Naive thymus-derived CD4-positive, alpha-beta T cell (primary cell): ENCODE results near the gene PCED1B. TPM values are rescaled to one million over a fixed set of nuclear protein-coding genes. Genes with fewer than 3 reads are reported as not detected.

Experiments
- ATAC-seq: fragments of 150-1000 bp; cut with Tn5 transposase; 2 replicates; pipeline ENCODE4 v1.10.0; 2021; ENCODE audit warnings: mild to moderate bottlenecking, moderate library complexity
- CTCF ChIA-PET: fragments of 350-600 bp; sonication (Branson Sonifier 250); formaldehyde crosslinking; loops from one replicate; lab custom pipeline; 2021; ENCODE audit warnings: antibody characterized with exemption; lab: Charles Lee
- POLR2A ChIA-PET: fragments of 350-600 bp; sonication (Branson Sonifier 250); formaldehyde crosslinking; loops from one replicate; lab custom pipeline; 2021; ENCODE audit warnings: antibody characterized with exemption, inconsistent platforms; lab: Charles Lee
- DNase-seq, 9 donors: peaks; one replicate each; pipeline versions ENCODE4 v3.0.0 to v3.0.0-alpha.2; 2020 to 2022; ENCODE audit warnings: mixed read lengths in 1 of 9
- H3K27ac ChIP-seq: one replicate; pipeline ENCODE4 v1.7.0; 2013; ENCODE audit warnings: mild to moderate bottlenecking, low read depth, low read length, moderate library complexity
- H3K27me3 ChIP-seq, 2 donors: one replicate each; pipeline ENCODE4 v1.7.0; 2013; ENCODE audit warnings: low read length in 2 of 2, mild to moderate bottlenecking in 2 of 2, moderate library complexity in 2 of 2; ENCODE audit not compliant: control insufficient read depth in 2 of 2, insufficient read depth in 2 of 2
- H3K36me3 ChIP-seq, 3 experiments: 1 replicate in 2 of 3; 2 replicates in 1 of 3; pipeline ENCODE4 v1.7.0; 2013; ENCODE audit warnings: low read length in 3 of 3, mild to moderate bottlenecking in 3 of 3, moderate library complexity in 1 of 3; ENCODE audit not compliant: insufficient read depth in 3 of 3, control insufficient read depth in 2 of 3
- H3K4me1 ChIP-seq, 2 donors: one replicate each; pipeline ENCODE4 v1.7.0; 2013; ENCODE audit warnings: low read length in 2 of 2, mild to moderate bottlenecking in 2 of 2, moderate library complexity in 1 of 2; ENCODE audit not compliant: control insufficient read depth in 2 of 2, insufficient read depth in 2 of 2
- H3K4me3 ChIP-seq: 2 replicates; pipeline ENCODE4 v1.7.0; 2013; ENCODE audit warnings: mild to moderate bottlenecking, low read length
- H3K9me3 ChIP-seq, 3 experiments: 1 replicate in 2 of 3; 2 replicates in 1 of 3; pipeline ENCODE4 v1.7.0; 2013; ENCODE audit warnings: low read length in 3 of 3; ENCODE audit not compliant: control insufficient read depth in 2 of 3
- H3K27ac Mint-ChIP-seq, 9 donors: one replicate each; pipeline ENCODE4 v1.8.0; 2020 to 2022; ENCODE audit warnings: mixed read lengths in 9 of 9, mild to moderate bottlenecking in 8 of 9, moderate library complexity in 5 of 9, inconsistent platforms in 2 of 9
- H3K27me3 Mint-ChIP-seq, 5 donors: one replicate each; pipeline ENCODE4 v1.8.0; 2021 to 2022; ENCODE audit warnings: mixed read lengths in 5 of 5, mild to moderate bottlenecking in 1 of 5
- H3K36me3 Mint-ChIP-seq, 5 donors: one replicate each; pipeline ENCODE4 v1.8.0; 2020 to 2022; ENCODE audit warnings: mixed read lengths in 5 of 5, mild to moderate bottlenecking in 3 of 5, inconsistent platforms in 1 of 5
- H3K4me1 Mint-ChIP-seq, 7 donors: one replicate each; pipeline ENCODE4 v1.8.0; 2020 to 2022; ENCODE audit warnings: mixed read lengths in 7 of 7, mild to moderate bottlenecking in 3 of 7, inconsistent platforms in 1 of 7
- H3K4me3 Mint-ChIP-seq, 10 donors: one replicate each; pipeline ENCODE4 v1.8.0; 2020 to 2022; ENCODE audit warnings: mild to moderate bottlenecking in 10 of 10, mixed read lengths in 10 of 10, moderate library complexity in 6 of 10, inconsistent platforms in 2 of 10
- H3K9me3 Mint-ChIP-seq, 11 donors: one replicate each; pipeline ENCODE4 v1.8.0; 2020 to 2022; ENCODE audit warnings: mixed read lengths in 11 of 11, mild to moderate bottlenecking in 4 of 11, inconsistent platforms in 1 of 11, moderate library complexity in 1 of 11
- intact Hi-C, 2 donors: fragments of 100-400 bp; cut with micrococcal nuclease; formaldehyde crosslinking; loops; one replicate each; pipeline ENCODE4 v1.15.1; 2023
- polyA plus RNA-seq, 2 donors: library from polyadenylated mRNA; unstranded; fragments of 300-500 nt; fragmentation: Illumina TruSeq; gene quantifications; one replicate each; pipeline ENCODE4 v1.2.3, GENCODE V29; 2021
- total RNA-seq, 6 experiments: library from RNA in 5 of 6; stranded (reverse) in 5 of 6; gene quantifications; 1 replicate in 5 of 6; 2 replicates in 1 of 6; pipeline ENCODE4 v1.2.3 and lab custom pipeline; 2021 to 2026

The PCED1B gene
- total and polyA plus RNA-seq, 7 experiments from 2014 or later, result 41.4 to 147 (median 94.3) TPM

DNA sequence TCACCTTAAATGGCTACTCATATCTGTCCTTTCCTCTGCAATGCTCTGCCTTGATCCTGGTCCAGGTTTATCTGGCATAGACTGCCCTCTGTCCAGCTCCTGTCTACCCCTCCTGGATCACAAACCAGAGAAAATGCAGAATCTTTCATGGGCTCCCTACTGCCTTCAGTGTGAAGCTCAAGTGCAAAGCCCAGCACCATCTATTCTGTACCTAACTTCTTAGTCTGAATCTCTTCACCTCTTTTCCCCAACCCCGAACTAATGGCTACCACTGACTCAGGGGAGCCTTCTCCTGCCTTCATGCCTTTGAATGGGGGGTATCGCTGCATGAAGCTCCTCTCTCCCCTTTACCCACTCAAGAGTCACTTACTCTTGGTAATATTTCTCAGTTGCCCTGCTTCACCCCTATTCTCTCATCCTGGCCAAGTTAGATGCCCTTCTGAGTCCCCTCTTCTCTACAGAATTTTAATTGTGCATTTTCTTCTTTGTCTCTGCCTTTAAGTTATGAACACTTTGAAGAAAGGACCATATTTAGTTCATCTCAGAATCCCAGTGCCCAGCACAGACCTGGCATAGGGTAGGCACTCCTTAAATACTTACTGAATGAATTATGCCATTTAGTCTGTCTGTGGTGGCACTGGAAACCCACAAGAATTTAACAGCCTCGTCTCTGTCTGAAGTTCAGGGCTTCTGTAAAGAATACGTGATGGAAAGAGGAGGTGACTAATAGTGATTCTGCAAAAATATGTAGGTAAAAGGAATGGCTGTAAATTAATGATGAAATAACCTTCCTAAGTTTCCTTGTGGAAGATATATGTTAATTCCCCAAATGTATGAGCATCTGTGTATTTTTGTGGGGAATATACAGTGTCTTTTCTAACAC is 191.6 kb downstream of the PCED1B start:
- Histone ChIP-seq H3K9me3 (no peaks in the 10 kb centered on the region), H3K27me3 (no peaks in the 10 kb centered on the region), H3K36me3 (no peaks in the 10 kb centered on the region), H3K27ac (no peak overlapping the region), H3K4me1 (peaks cover 8 to 76% of the 10 kb centered on the region in 2 donors), H3K4me3 (no peak overlapping the region)
- DNase-seq (peak in 4 of 9 donors; percentile 18 to 37 (median 27)), ATAC-seq (peak; percentile 57)
- peaks cover 0 to 5% (median 3%) of the 10 kb centered on the region in 11 donors for H3K9me3 Mint-ChIP-seq
- H3K27me3 Mint-ChIP-seq, result no peaks in the 10 kb centered on the region
- H3K36me3 Mint-ChIP-seq, result peaks cover 0 to 12% (median 4%) of the 10 kb centered on the region in 5 donors
- CTCF ChIA-PET, result no interaction called here
- H3K4me3 Mint-ChIP-seq, result peak overlapping the region in 9 of 10 donors; percentile 27 to 80 (median 46)
- peaks cover 47 to 90% (median 84%) of the 10 kb centered on the region in 7 donors for H3K4me1 Mint-ChIP-seq
- POLR2A ChIA-PET, result interaction anchor here (1.1 to 7.7 kb wide), 5 partner anchors 8 to 97 kb away, joined by 3 to 94 read pairs (median 4); no protein-coding TSS in a partner anchor
- peak overlapping the region; percentile 58 to 92 (median 82) for H3K27ac Mint-ChIP-seq
- intact Hi-C loops, result no loop called here

DNA sequence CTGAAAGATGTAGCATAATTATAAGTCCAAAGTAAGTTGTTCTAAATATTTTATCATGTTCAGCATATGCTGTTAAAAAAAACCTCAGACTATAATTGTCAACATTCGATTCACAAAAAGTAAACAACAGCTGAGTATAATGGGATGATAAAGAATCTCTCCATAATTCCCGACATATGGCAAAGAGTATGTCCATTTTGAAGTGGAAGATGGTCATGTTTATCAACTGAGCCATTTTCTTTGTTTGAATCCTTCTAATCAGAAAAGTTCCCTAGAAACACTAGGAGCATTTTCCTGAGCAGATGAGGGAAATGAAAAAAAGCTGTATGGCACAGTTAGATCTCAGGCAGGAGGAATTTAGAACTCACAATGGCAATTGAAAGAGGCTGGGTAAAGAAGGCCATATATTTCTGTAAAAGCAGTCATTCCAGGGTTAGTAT is 192.4 kb downstream of the PCED1B start:
- Mint-ChIP-seq H3K27ac (peak overlapping the region in 8 of 9 donors; percentile 10 to 92 (median 80)), H3K4me3 (peak overlapping the region in 7 of 10 donors; percentile 12 to 80 (median 41)), H3K36me3 (peaks cover 0 to 15% (median 4%) of the 10 kb centered on the region in 5 donors), H3K27me3 (no peaks in the 10 kb centered on the region), H3K4me1 (peaks cover 49 to 95% (median 89%) of the 10 kb centered on the region in 7 donors), H3K9me3 (peaks cover 0 to 5% (median 3%) of the 10 kb centered on the region in 11 donors)
- no peaks in the 10 kb centered on the region for H3K9me3 ChIP-seq
- no peaks in the 10 kb centered on the region for H3K36me3 ChIP-seq
- DNase-seq, result no peak
- POLR2A ChIA-PET, result interaction anchor here (0.5 to 7.7 kb wide), 8 partner anchors 8 to 429 kb away, joined by 3 to 94 read pairs (median 4); no protein-coding TSS in a partner anchor
- intact Hi-C loops, result loop anchor here in 1 of 2 donors (2.0 kb wide), 1 partner anchor 13 kb away; no protein-coding TSS in a partner anchor
- no peak overlapping the region for H3K27ac ChIP-seq
- CTCF ChIA-PET, result interaction anchor here (1.5 kb wide), 2 partner anchors 33 to 126 kb away, joined by 3 to 6 read pairs; no protein-coding TSS in a partner anchor
- H3K4me1 ChIP-seq, result peaks cover 15 to 84% of the 10 kb centered on the region in 2 donors
- no peak for ATAC-seq
- no peaks in the 10 kb centered on the region for H3K27me3 ChIP-seq
- H3K4me3 ChIP-seq, result no peak overlapping the region

DNA sequence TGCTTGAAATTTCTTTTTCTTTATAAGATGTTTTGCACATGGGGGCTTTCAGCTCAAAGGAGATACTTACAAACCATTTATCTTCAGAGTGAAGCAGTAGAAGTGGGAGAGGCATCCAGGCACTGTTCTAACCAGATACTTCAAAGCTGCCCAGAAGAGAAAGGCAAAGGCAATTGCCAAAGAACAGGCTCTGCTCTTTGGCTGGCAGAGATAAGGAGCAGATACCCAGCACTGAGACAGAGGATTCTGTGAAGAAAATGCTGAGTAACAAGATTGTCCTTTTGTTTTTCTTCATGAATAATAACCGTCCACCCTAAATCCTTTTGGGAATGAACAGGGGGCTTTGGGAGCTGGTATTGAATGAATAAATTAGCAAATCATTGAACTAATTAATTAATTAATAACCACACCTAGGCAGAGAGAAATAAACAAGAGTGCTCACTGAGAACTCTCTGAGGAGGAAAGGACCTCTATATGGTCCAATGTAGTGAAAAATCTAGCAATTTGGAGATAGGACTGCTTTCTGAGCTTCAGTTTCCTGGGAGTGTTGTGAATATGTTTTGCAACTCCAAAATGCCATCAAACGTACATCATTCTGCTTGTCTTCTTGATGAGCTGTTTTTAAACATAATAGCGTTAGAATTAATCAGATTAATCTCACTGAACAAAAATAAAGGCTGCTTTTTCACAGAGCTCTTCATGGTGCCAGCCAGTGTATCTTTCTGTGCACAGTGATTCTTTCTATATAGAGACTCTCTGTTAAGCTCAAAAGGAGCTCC is 193.2 kb downstream of the PCED1B start:
- H3K4me1 Mint-ChIP-seq, result peaks cover 57 to 99% (median 97%) of the 10 kb centered on the region in 7 donors
- H3K9me3 Mint-ChIP-seq, result peaks cover 0 to 6% (median 3%) of the 10 kb centered on the region in 11 donors
- H3K36me3 Mint-ChIP-seq, result peaks cover 0 to 19% (median 4%) of the 10 kb centered on the region in 5 donors
- Histone ChIP-seq H3K9me3 (no peaks in the 10 kb centered on the region), H3K27ac (no peak overlapping the region), H3K4me1 (peaks cover 23 to 92% of the 10 kb centered on the region in 2 donors), H3K36me3 (no peaks in the 10 kb centered on the region), H3K4me3 (no peak overlapping the region), H3K27me3 (no peaks in the 10 kb centered on the region)
- CTCF ChIA-PET, result interaction anchor here (0.7 to 1.5 kb wide), 6 partner anchors 12 to 251 kb away, joined by 3 to 6 read pairs (median 3); no protein-coding TSS in a partner anchor
- ATAC-seq (no peak), DNase-seq (no peak)
- POLR2A ChIA-PET, result interaction anchor here (0.6 to 7.7 kb wide), 17 partner anchors 9 to 429 kb away, joined by 3 to 94 read pairs (median 4); no protein-coding TSS in a partner anchor
- H3K4me3 Mint-ChIP-seq, result peak overlapping the region in 5 of 10 donors; percentile 48 to 80 (median 56)
- H3K27me3 Mint-ChIP-seq, result no peaks in the 10 kb centered on the region
- H3K27ac Mint-ChIP-seq, result peak overlapping the region in 8 of 9 donors; percentile 59 to 92 (median 82)
- intact Hi-C loops, result loop anchor here in 1 of 2 donors (2.0 kb wide), 1 partner anchor 14 kb away; no protein-coding TSS in a partner anchor

DNA sequence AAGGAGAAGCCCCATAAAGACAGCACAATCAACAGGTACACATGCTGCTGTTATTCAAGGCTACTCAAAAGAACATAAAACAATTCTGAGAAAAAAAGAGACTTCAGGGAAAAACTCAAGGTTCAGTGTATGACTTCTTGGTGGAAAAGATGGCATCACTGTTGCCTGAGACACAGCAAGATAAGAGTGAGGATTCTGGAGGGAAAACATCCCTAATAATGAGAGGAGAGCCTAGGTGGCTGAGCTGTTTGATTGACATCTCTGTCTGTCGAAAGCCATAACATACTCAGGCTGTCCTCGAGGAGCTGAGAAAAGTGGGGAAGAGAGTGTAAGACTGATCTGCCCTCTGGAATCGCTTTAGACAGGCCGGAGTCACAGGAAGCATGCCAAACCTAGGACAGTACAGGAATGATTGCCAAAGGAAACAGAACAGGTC is 193.8 kb downstream of the PCED1B start:
- ChIA-PET CTCF (interaction anchor here (0.7 to 1.5 kb wide), 6 partner anchors 11 to 251 kb away, joined by 3 to 6 read pairs (median 3); no protein-coding TSS in a partner anchor), POLR2A (interaction anchor here (0.6 to 7.7 kb wide), 13 partner anchors 9 to 127 kb away, joined by 3 to 94 read pairs (median 4); no protein-coding TSS in a partner anchor)
- DNase-seq, result no peak
- Histone ChIP-seq H3K9me3 (no peaks in the 10 kb centered on the region), H3K27me3 (no peaks in the 10 kb centered on the region), H3K27ac (no peak overlapping the region), H3K4me1 (peaks cover 28 to 96% of the 10 kb centered on the region in 2 donors), H3K36me3 (no peaks in the 10 kb centered on the region), H3K4me3 (no peak overlapping the region)
- Mint-ChIP-seq H3K27me3 (no peaks in the 10 kb centered on the region), H3K27ac (peak overlapping the region in 8 of 9 donors; percentile 59 to 92 (median 82)), H3K9me3 (peaks cover 0 to 9% (median 3%) of the 10 kb centered on the region in 11 donors), H3K4me1 (peaks cover 60 to 99% (median 97%) of the 10 kb centered on the region in 7 donors), H3K36me3 (peaks cover 0 to 20% (median 4%) of the 10 kb centered on the region in 5 donors), H3K4me3 (peak overlapping the region in 9 of 10 donors; percentile 0 to 80 (median 49))
- ATAC-seq, result no peak
- intact Hi-C loops, result loop anchor here in 1 of 2 donors (2.0 kb wide), 1 partner anchor 14 kb away; no protein-coding TSS in a partner anchor

DNA sequence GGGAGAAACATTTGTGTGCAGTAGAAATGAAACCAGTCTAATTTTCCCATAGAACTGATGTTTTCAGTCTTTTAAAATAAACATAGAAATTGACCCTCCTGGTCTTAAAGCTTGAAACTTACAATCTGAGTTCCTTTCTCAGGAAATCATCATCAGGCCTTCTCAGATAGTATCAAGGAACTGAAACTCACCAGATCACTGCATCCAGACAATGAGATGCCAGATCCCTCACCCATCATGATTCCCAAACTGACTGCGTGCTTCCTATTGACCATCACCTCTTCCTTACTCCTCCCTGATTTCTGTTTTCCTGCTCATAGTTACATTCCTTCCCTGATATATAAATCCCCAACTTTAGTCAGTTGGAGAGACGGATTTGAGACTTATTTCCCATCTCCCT is 195.3 kb downstream of the PCED1B start:
- ATAC-seq (no peak), DNase-seq (no peak)
- Histone ChIP-seq H3K4me3 (no peak overlapping the region), H3K9me3 (no peaks in the 10 kb centered on the region), H3K4me1 (peaks cover 28 to 89% of the 10 kb centered on the region in 2 donors), H3K27me3 (no peaks in the 10 kb centered on the region), H3K27ac (peak overlapping the region; percentile 69), H3K36me3 (no peaks in the 10 kb centered on the region)
- intact Hi-C loops, result loop anchor here in 1 of 2 donors (5.0 kb wide), 1 partner anchor 1547 kb away; the partner anchor contains the start of gene ARID2
- no peaks in the 10 kb centered on the region for H3K27me3 Mint-ChIP-seq
- CTCF ChIA-PET, result no interaction called here
- peak overlapping the region; percentile 4 to 82 (median 63) for H3K4me3 Mint-ChIP-seq
- peak overlapping the region in 8 of 9 donors; percentile 90 to 98 (median 92) for H3K27ac Mint-ChIP-seq
- H3K9me3 Mint-ChIP-seq, result peaks cover 0 to 7% (median 0%) of the 10 kb centered on the region in 11 donors
- H3K36me3 Mint-ChIP-seq, result peaks cover 0 to 17% (median 0%) of the 10 kb centered on the region in 5 donors
- POLR2A ChIA-PET, result interaction anchor here (1.6 to 7.7 kb wide), 2 partner anchors 32 to 58 kb away, joined by 4 to 94 read pairs; no protein-coding TSS in a partner anchor
- H3K4me1 Mint-ChIP-seq, result peaks cover 46 to 98% (median 95%) of the 10 kb centered on the region in 7 donors
